Measurements from ENCODE around the gene MMP27. TPM values are rescaled to one million over a fixed set of nuclear protein-coding genes. Genes with fewer than 3 reads are reported as not detected.
A peak's percentile ranks its signal among the peaks of the same experiment; 100 is the strongest.

MMP27 gene
- total RNA-seq, 1 experiment from 2014 or later = not detected

- Histone ChIP-seq H3K27me3 (ENCODE audit: insufficient read depth, low read depth) (no peaks in the 10 kb centered on the region; the same call in 1 of the 2 replicates), H3F3A (ENCODE audit: insufficient read depth, low read depth) (no peaks in the 10 kb centered on the region), H3K4me1 (replicated peaks; ENCODE audit: insufficient read depth) (no peaks in the 10 kb centered on the region), H2AFZ (no peak overlapping the region), H3K79me2 (ENCODE audit: low read depth) (no peaks in the 10 kb centered on the region), H3K27ac (no peak overlapping the region), H4K20me1 (ENCODE audit: insufficient read depth) (no peaks in the 10 kb centered on the region), H3K9me2 (ENCODE audit: insufficient read depth) (no peaks in the 10 kb centered on the region), H3K4me3 (no peak overlapping the region), H3K4me2 (no peak overlapping the region), H3K36me3 (ENCODE audit: low read depth) (no peaks in the 10 kb centered on the region), H3K9me3 (ENCODE audit: insufficient read depth, low read depth) (no peaks in the 10 kb centered on the region)
- POLR2A ChIA-PET (ENCODE audit: unreplicated experiment) = no interaction called here
- intact Hi-C loops (cut with micrococcal nuclease; ENCODE audit: unreplicated experiment) = no loop called here
- BruUV-seq (replicated peaks) = no TSS peak
- TF ChIP-seq EZH2 (IDR thresholded peaks at IDR 0.05; ENCODE audit: low read depth) = no peak
- no peak for TF ChIP-seq CTCF (conservative IDR thresholded peaks at IDR 0.05)
- CTCF ChIA-PET = no interaction called here
- DNase-seq = no peak
Measured at GRCh38 chr11:102727890-102728289, 22.3 kb upstream of the MMP27 start.

GRCh38 chr11:102724904-102725500 lies 19.4 kb upstream of the MMP27 start, which contains the start of gene MMP8:
TSS of gene MMP8 (minus strand) at chr11:102724954. CDS start at chr11:102724855, 99 bp downstream.
- Histone ChIP-seq H4K20me1 (ENCODE audit: insufficient read depth) (no peaks in the 10 kb centered on the region), H3K9me3 (ENCODE audit: insufficient read depth, low read depth) (no peaks in the 10 kb centered on the region; the same call in 1 of the 2 replicates), H3K36me3 (ENCODE audit: low read depth) (no peaks in the 10 kb centered on the region), H3K79me2 (ENCODE audit: low read depth) (no peaks in the 10 kb centered on the region), H3F3A (ENCODE audit: insufficient read depth, low read depth) (no peaks in the 10 kb centered on the region), H3K4me1 (replicated peaks; ENCODE audit: insufficient read depth) (no peaks in the 10 kb centered on the region), H3K9me2 (ENCODE audit: insufficient read depth) (no peaks in the 10 kb centered on the region), H3K27ac (no peak within 1 kb of the TSS), H3K4me3 (no peak within 1 kb of the TSS), H3K4me2 (no peak within 1 kb of the TSS), H3K27me3 (ENCODE audit: insufficient read depth, low read depth) (no peaks in the 10 kb centered on the region), H2AFZ (no peak within 1 kb of the TSS)
- ChIA-PET POLR2A (ENCODE audit: unreplicated experiment) (no interaction called here), CTCF (no interaction called here)
- intact Hi-C loops (cut with micrococcal nuclease; ENCODE audit: unreplicated experiment) = no loop called here
- DNase-seq = no peak
- BruUV-seq (replicated peaks) = no TSS peak
- no peak for TF ChIP-seq EZH2 (IDR thresholded peaks at IDR 0.05; ENCODE audit: low read depth)
- no peak for TF ChIP-seq CTCF (conservative IDR thresholded peaks at IDR 0.05)

- Histone ChIP-seq H3K4me3 (no peak overlapping the region), H3K4me2 (no peak overlapping the region), H3K27ac (no peak overlapping the region), H3K27me3 (ENCODE audit: insufficient read depth, low read depth) (no peaks in the 10 kb centered on the region), H3K79me2 (ENCODE audit: low read depth) (no peaks in the 10 kb centered on the region), H4K20me1 (ENCODE audit: insufficient read depth) (no peaks in the 10 kb centered on the region), H3K4me1 (replicated peaks; ENCODE audit: insufficient read depth) (no peaks in the 10 kb centered on the region), H3K36me3 (ENCODE audit: low read depth) (no peaks in the 10 kb centered on the region), H3K9me2 (ENCODE audit: insufficient read depth) (no peaks in the 10 kb centered on the region), H2AFZ (0 out of 2 replicates have a peak overlapping the region, but pooled peaks have one; percentile 1), H3K9me3 (ENCODE audit: insufficient read depth, low read depth) (no peaks in the 10 kb centered on the region; the same call in 1 of the 2 replicates), H3F3A (ENCODE audit: insufficient read depth, low read depth) (no peaks in the 10 kb centered on the region)
- CTCF ChIA-PET = no interaction called here
- intact Hi-C loops (cut with micrococcal nuclease; ENCODE audit: unreplicated experiment) = no loop called here
- DNase-seq = no peak
- POLR2A ChIA-PET (ENCODE audit: unreplicated experiment) = no interaction called here
- TF ChIP-seq EZH2 (IDR thresholded peaks at IDR 0.05; ENCODE audit: low read depth) (no peak), CTCF (conservative IDR thresholded peaks at IDR 0.05) (no peak)
- BruUV-seq (replicated peaks) = no TSS peak
Measured at GRCh38 chr11:102722821-102723220, 17.3 kb upstream of the MMP27 start.
